Subcutaneous adipose tissue (tissue), 4 donors: Measurements from ENCODE around the gene OR1L6. TPM values are rescaled to one million over a fixed set of nuclear protein-coding genes. Genes with fewer than 3 reads are reported as not detected.

Experiments used
- total RNA-seq, 4 donors: library from RNA; depleted of rRNA; stranded (reverse); fragments of >200 nt; gene quantifications; one replicate each; pipeline ENCODE4 v1.1.0, GENCODE V29; 2016
- TF ChIP-seq, protein P1 (sequence below): fragments of 450-650 bp; IDR thresholded peaks from one replicate; pipeline ENCODE4 v1.5.1; 2016; ENCODE audit warnings: low read depth, mild to moderate bottlenecking, control low read depth, antibody characterized with exemption, moderate library complexity

The OR1L6 gene
- total RNA-seq, 4 donors from 2014 or later, result not detected

DNA sequence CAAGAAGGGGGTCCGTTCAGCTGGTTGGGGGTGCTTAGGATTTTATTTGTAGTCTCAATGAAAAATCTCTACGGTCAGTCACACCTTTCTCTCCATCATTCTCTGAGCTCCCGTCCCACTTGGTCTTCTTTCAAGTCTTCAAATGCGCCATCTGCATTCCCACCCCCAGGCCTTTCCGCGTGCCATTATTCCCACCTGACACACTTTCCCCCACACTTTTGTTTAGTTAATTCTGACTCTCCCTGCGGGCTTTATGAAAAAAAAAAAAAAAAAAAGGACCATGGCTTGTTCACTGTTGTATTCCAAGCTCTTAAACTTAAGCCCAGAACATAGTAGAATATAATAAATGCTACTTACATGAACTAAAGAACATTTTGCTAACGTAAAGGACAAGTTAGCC lies 34.9 kb downstream of the OR1L6 start:
- TF ChIP-seq, protein P1, sequence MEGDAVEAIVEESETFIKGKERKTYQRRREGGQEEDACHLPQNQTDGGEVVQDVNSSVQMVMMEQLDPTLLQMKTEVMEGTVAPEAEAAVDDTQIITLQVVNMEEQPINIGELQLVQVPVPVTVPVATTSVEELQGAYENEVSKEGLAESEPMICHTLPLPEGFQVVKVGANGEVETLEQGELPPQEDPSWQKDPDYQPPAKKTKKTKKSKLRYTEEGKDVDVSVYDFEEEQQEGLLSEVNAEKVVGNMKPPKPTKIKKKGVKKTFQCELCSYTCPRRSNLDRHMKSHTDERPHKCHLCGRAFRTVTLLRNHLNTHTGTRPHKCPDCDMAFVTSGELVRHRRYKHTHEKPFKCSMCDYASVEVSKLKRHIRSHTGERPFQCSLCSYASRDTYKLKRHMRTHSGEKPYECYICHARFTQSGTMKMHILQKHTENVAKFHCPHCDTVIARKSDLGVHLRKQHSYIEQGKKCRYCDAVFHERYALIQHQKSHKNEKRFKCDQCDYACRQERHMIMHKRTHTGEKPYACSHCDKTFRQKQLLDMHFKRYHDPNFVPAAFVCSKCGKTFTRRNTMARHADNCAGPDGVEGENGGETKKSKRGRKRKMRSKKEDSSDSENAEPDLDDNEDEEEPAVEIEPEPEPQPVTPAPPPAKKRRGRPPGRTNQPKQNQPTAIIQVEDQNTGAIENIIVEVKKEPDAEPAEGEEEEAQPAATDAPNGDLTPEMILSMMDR, result no peak

DNA sequence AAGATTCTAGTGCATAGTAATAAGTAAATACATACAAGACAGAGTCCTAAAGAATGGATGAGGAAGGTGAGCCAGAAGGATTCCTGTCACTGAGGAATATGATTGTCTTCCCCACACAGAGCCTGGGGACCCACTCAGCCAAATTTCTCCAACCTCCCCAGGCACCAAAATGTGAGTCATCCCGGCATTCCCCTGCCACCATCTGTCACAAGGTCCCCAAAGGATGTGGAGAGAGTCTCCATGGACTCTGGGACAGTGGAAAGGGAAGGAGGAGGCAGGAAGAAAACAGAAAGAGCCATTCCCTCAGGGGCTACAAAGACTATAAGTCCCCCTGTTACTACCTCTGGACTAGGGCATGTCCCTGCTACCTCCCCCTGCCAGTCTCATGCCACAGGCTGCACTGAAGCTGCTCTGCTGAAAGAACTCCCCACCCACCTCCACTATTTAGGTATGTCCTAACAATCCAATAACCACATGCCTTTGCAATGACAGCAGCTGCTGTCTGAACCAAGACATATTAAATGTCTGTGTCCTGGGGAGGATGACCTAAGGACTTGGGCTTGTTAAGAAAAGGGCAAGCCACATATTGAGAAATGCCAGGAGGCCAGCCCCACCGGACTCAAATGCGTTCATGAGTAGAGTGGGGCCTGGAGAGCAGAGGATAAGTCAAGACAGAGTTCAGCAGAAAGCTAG lies 36.0 kb downstream of the OR1L6 start:
- TF ChIP-seq, protein P1, result no peak

DNA sequence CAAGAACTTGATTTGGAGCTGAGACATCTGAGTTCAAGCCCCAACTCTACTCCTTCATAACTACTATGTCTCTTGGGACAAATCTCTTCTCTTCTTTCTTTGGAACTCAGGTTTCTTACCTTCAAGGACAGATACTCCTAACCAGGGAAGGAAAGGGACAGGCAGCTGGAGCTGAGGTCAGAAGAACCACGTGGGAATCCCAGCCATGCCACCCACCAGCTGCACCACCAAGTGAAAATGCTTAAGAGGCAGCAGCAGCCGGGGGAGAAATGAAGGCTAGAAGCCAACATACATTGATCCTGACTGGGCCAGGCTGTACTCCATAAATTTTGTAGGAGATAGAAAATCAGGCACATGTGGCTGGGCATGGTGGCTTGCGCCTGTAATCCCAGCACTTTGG lies 37.1 kb downstream of the OR1L6 start:
- TF ChIP-seq, protein P1, result no peak

DNA sequence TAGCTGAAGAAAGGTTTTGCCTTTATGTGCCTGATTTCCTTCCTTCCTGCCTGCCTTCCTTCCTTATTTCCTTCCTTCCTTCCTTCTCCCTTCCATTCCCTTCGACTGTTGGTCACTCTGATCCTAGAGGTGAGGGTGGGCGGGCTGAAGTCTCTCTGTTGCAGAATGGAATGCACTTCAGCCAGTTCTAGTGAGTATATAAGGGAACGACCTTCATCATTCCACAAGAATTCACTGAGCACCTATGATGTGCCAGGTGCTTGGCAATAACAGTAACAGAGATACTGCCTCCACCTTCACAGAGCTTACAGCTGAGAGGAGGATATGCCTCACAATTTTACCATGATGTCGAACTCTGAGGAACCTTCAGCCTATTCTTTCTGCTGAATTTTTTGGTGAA lies 37.9 kb downstream of the OR1L6 start:
- TF ChIP-seq, protein P1, result no peak

DNA sequence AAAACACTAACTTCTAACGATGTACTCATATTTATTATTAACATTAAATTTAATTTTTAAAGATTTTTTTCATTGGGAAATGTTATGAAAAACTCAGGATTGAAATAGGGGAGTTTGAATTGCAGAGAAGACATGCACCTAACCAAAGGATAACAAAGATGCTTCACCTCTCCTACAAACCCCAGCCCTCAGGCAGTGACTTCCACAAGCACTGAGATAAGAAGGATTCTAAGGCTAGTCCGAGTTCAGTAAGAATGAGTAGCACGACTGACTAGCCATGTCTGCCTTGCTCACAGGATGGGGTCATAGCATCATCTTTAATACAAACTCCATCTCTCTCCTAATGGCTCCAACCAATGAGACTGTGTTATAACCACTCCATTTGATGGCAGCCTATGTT lies 39.6 kb downstream of the OR1L6 start:
- TF ChIP-seq, protein P1, result no peak

DNA sequence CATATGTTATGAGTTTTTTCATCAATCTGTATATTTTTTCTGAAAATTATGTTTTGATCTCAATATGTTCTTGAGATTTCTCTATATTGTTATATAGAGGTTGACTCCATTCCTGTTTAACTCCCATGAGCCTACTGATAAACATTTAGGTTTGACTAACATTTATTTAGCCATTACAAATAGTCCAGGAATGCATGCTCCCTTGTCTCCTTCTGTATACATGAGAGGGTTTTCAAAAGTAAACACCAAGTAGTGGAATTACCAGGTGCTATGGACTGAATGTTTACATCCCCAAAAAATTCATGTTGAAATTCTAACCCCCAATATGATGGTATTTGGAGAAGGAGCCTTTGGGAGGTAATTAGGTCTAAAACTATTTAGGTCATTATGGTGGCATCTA lies 43.2 kb downstream of the OR1L6 start:
- TF ChIP-seq, protein P1, result no peak

DNA sequence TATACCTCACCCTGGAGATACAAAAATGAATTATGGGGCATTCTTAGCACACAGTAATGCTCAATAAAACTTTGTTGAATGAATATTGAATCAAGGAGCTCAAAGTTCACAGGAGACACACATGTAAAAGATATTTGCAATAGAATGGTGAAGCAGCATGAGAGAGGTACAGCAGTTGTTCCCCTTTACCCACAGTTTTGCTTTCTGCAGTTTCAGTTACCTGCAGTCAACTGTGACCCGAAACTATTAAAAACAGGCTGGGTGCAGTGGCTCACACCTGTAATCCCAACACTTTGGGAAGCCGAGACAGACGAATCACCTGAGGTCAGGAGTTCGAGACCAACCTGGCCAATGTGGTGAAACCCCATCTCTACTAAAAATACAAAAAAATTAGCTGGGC lies 44.2 kb downstream of the OR1L6 start:
- TF ChIP-seq, protein P1, result no peak
